Psoas muscle (tissue), 8 donors: ENCODE measurements around the gene RUVBL2. TPM values are rescaled to one million over a fixed set of nuclear protein-coding genes. Genes with fewer than 3 reads are reported as not detected.

Experiments
- ATAC-seq, 4 donors: fragments of 200-7000 bp; cut with Tn5 transposase; one replicate each; pipeline ENCODE4 v1.9.1; 2020; ENCODE audit warnings: moderate library complexity in 3 of 4, mild to moderate bottlenecking in 2 of 4
- DNase-seq, 2 donors: peaks; one replicate each; pipeline ENCODE4 v3.0.0-alpha.2; 2020
- H3K27ac ChIP-seq: fragments of 200-600 bp; one replicate; pipeline ENCODE4 v1.8.0; 2022
- H3K27me3 ChIP-seq, 3 donors: fragments of 200-600 bp in 1 of 3; one replicate each; pipeline versions ENCODE4 v1.6.1 to v1.8.0; 2013 to 2022; ENCODE audit warnings: low read length in 2 of 3, mild to moderate bottlenecking in 2 of 3, moderate library complexity in 1 of 3; ENCODE audit not compliant: insufficient read depth in 3 of 3
- H3K36me3 ChIP-seq, 2 donors: fragments of 200-600 bp in 1 of 2; one replicate each; pipeline versions ENCODE4 v1.6.1 to v1.8.0; 2013 to 2022; ENCODE audit warnings: low read depth in 1 of 2, mild to moderate bottlenecking in 1 of 2, moderate library complexity in 1 of 2; ENCODE audit not compliant: insufficient read depth in 1 of 2
- H3K4me1 ChIP-seq: fragments of 200-600 bp; one replicate; pipeline ENCODE4 v1.8.0; 2022
- H3K4me3 ChIP-seq: fragments of 200-600 bp; one replicate; pipeline ENCODE4 v1.8.0; 2022; ENCODE audit warnings: mild to moderate bottlenecking
- H3K9me3 ChIP-seq: fragments of 200-600 bp; one replicate; pipeline ENCODE4 v1.8.0; 2022
- CTCF ChIP-seq: fragments of 200-600 bp; IDR thresholded peaks from one replicate; pipeline ENCODE4 v1.8.0; 2022; ENCODE audit warnings: antibody characterized with exemption
- WGBS, 3 donors: extraction: QIAGEN DNeasy Blood & Tissue Kit; methylation state at CpG; one replicate each; pipeline versions ENCODE4 v1.1.6 to v1.1.7; 2013; 5-methylcytosine and 5-hydroxymethylcytosine counted together
- intact Hi-C, 2 donors: fragments of 100-400 bp; cut with DNase I; formaldehyde crosslinking; loops; one replicate each; pipeline versions ENCODE4 v1.11.0 to v1.14.2; 2022
- polyA plus RNA-seq, 3 donors: library from polyadenylated mRNA; stranded (reverse); fragments of 200-250 nt; gene quantifications; one replicate each; pipeline ENCODE4 v1.2.3, GENCODE V29; 2013
- total RNA-seq, 4 donors: library from RNA; stranded (reverse); fragmentation: NEBNext Ultra II Directional in 2 of 4; extraction: Animal tissue kit (Norgen Biotek cat#: 25700) in 2 of 4; gene quantifications; one replicate each; pipeline versions ENCODE4 v1.2.1 to v1.2.4, GENCODE V29; 2021 to 2023
- donor health status: healthy with polysubstance abuse.
- donor health status: DM: no; HTN: no; CAD: no; lungs with moderate emphysema.
- donor health status: Bipolar disorder and iron deficiency.
- donor health status: healthy.
- donor health status: DM: yes; HTN: yes; CAD: no.
- donor health status: DM: no; HTN: no; CAD: no.
- donor health status: DM: no; HTN: no; CAD: no.
- donor health status: DM: yes; HTN: yes; CAD: no.

The RUVBL2 gene
- total and polyA plus RNA-seq, 7 donors: 61.1 to 87.4 (median 76.5) TPM

- no peak for DNase-seq
- WGBS, 3 donors: 0 to 1% (median 1%) methylated on average over 13 of the region's 13 CpGs
- peaks cover 0 to 4% of the 10 kb centered on the region in 2 donors for H3K36me3 ChIP-seq
- H3K4me3 ChIP-seq: peak overlapping the region; percentile 81
- no peak for ATAC-seq
- H3K27ac ChIP-seq: peak overlapping the region; percentile 90
- H3K4me1 ChIP-seq: peaks cover 43% of the 10 kb centered on the region
- no peaks in the 10 kb centered on the region for H3K9me3 ChIP-seq
- H3K27me3 ChIP-seq: no peaks in the 10 kb centered on the region
- no peak for TF ChIP-seq CTCF
- intact Hi-C loops: loop anchor here (5.0 to 10.0 kb wide), 3 partner anchors 78 to 211 kb away; partner anchors contain the start of genes HRC (in 1 of the 2), KCNA7 (in 1 of the 2) and TRPM4 (in 1 of the 2)
Observed at GRCh38 chr19:48994035-48994386, 324 bp downstream of the RUVBL2 start.

DNA sequence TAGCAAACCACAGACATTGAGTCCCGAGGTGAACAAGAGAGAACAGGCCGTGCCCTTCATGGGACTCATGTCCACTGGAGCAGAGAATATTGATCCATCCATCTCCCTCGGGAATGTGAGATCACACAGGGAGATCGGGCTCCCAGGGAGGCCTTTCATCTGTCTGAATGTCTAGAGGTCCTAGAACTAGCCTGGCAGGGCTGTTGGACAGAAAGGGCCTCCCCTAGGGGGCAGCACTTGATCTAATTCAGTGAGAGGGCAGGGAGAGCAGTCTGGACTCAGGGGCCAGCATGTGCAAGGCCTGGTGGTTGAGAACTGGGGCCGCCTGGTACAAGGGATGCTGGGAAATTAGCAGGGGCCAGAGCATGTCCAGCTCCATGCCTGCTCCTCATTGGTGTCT, 4.3 kb downstream of the RUVBL2 start:
- Histone ChIP-seq H3K36me3 (peaks cover 0 to 26% of the 10 kb centered on the region in 2 donors), H3K4me1 (peaks cover 22% of the 10 kb centered on the region), H3K27me3 (no peaks in the 10 kb centered on the region), H3K27ac (peak overlapping the region; percentile 72), H3K9me3 (no peaks in the 10 kb centered on the region), H3K4me3 (no peak overlapping the region)
- ATAC-seq: peak in 2 of 4 donors; percentile 25 to 28
- peak in 1 of 2 donors; percentile 62 for DNase-seq
- intact Hi-C loops: loop anchor here (5.0 to 10.0 kb wide), 3 partner anchors 69 to 207 kb away; partner anchors contain the start of genes HRC (in 1 of the 2) and TRPM4 (in 1 of the 2)
- TF ChIP-seq CTCF: peak; percentile 36
- WGBS, 3 donors: 40 to 71% (median 47%) methylated on average over 5 of the region's 5 CpGs

DNA sequence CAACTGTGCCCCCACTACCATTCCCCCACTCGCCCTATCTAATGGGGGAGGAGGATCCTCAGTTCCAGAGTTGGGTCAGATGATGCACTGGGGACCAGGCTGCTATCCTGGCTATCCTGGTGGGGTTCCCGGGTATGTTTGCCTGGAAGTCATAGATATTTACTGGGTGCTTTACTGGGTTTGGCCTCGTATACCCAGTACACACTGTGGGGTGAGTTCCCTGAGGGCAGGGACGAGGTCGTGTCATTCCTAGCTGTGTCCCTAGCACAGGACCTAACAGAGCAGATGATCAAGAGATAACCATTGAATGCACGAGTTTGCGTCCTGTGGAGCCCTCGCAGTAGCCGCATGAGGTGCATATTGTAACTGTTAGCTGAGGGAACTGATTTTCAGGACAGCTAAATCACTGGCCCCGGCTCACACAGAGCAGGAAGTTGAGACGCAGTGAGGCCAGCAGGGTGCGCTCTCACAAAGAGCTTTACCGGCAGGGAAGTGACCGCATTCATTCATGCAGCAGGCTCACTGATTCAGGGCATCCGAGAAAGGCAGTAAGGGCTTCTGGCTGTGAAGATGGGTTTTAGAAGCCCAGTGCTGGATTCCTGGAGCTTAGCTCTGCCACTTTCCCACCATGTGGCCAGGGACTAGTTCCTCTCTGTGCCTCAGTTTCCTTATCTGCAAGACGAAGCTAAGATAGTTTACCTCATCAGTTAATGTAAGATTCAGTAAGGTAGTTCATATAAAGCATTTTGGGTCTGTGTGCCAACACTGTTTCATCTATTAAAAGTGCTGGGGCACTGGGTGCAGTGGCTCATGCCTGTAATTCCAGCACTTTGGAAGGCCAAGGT, 6.0 kb downstream of the RUVBL2 start:
- Histone ChIP-seq H3K9me3 (no peaks in the 10 kb centered on the region), H3K27me3 (no peaks in the 10 kb centered on the region), H3K4me1 (peaks cover 14% of the 10 kb centered on the region), H3K36me3 (peaks cover 0 to 43% of the 10 kb centered on the region in 2 donors), H3K4me3 (no peak overlapping the region), H3K27ac (peak overlapping the region; percentile 16)
- DNase-seq (peak; percentile 56 to 78), ATAC-seq (peak; percentile 47 to 75 (median 70))
- peak; percentile 60 for TF ChIP-seq CTCF
- intact Hi-C loops: loop anchor here (5.0 to 10.0 kb wide), 3 partner anchors 68 to 205 kb away; partner anchors contain the start of genes HRC (in 1 of the 2) and TRPM4 (in 1 of the 2)
- WGBS, 3 donors: 56 to 61% (median 61%) methylated on average over 16 of the region's 16 CpGs

DNA sequence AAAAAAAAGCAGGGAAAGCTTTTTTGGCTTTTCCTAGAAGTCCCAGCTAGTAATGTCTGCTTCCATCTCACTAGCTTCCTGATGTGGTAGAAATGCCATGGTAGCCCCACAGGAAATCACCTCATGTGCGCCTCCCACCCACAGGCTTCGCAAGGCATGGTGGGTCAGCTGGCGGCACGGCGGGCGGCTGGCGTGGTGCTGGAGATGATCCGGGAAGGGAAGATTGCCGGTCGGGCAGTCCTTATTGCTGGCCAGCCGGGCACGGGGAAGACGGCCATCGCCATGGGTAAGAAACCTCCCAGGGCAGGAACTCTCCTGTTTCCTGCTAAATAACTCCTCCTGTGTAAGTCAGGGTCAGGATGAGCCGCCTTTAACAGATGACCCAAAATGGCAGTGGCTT, 10.4 kb downstream of the RUVBL2 start:
- 95 to 100% (median 98%) methylated on average over 15 of the region's 15 CpGs for WGBS, 3 donors
- DNase-seq: no peak
- peaks cover 4 to 86% of the 10 kb centered on the region in 2 donors for H3K36me3 ChIP-seq
- H3K27me3 ChIP-seq: no peaks in the 10 kb centered on the region
- no peak for TF ChIP-seq CTCF
- peaks cover 5% of the 10 kb centered on the region for H3K4me1 ChIP-seq
- H3K4me3 ChIP-seq: no peak overlapping the region
- intact Hi-C loops: no loop called here
- ATAC-seq: no peak
- H3K9me3 ChIP-seq: no peaks in the 10 kb centered on the region
- H3K27ac ChIP-seq: no peak overlapping the region
